Prostate gland (tissue), 2 donors: ENCODE measurements around the gene GBGT1. TPM values are rescaled to one million over a fixed set of nuclear protein-coding genes. Genes with fewer than 3 reads are reported as not detected.
"Not testable (repeated sequence)": the region's sequence is repeated elsewhere in the genome, so short reads cannot be mapped to it uniquely, and the experiment has no call there.

Source experiments
- DNase-seq: peaks from one replicate; pipeline ENCODE4 v3.0.0-alpha.2; 2019; ENCODE audit warnings: low spot score
- H3K27ac ChIP-seq, 2 donors: fragments of 200-600 bp; sonication (generic); 2 replicates each; pipeline ENCODE4 v1.5.1; 2017 to 2019
- H3K27me3 ChIP-seq: fragments of 200-600 bp; sonication (generic); replicated peaks from 2 replicates; pipeline ENCODE4 v1.5.1; 2019; ENCODE audit not compliant: insufficient read depth
- H3K36me3 ChIP-seq, 2 donors: fragments of 200-600 bp; sonication (generic); 1 replicate in 1 of 2; 2 replicates in 1 of 2; pipeline versions ENCODE4 v1.5.1 to v1.8.1; 2017 to 2019
- H3K4me1 ChIP-seq: fragments of 200-600 bp; sonication (generic); replicated peaks from 2 replicates; pipeline ENCODE4 v1.5.1; 2019
- H3K4me3 ChIP-seq, 2 donors: fragments of 200-600 bp; sonication (generic); 2 replicates each; pipeline ENCODE4 v1.5.1; 2017 to 2019
- H3K9me3 ChIP-seq: fragments of 200-600 bp; sonication (generic); 2 replicates; pipeline ENCODE4 v1.5.1; 2017
- CTCF ChIP-seq, 4 experiments: fragments of 200-600 bp in 2 of 4; fragments of 450-650 bp in 2 of 4; sonication (generic) in 2 of 4; IDR thresholded peaks; 1 replicate in 3 of 4; 2 replicates in 1 of 4; pipeline ENCODE4 v1.5.1; 2016 to 2019; ENCODE audit warnings: antibody characterized with exemption in 4 of 4, mild to moderate bottlenecking in 2 of 4, moderate library complexity in 2 of 4
- POLR2A ChIP-seq: fragments of 450-650 bp; IDR thresholded peaks from one replicate; pipeline ENCODE4 v1.6.1; 2016; ENCODE audit warnings: antibody characterized with exemption, mild to moderate bottlenecking
- POLR2AphosphoS5 ChIP-seq: sonication (generic); formaldehyde crosslinking; IDR thresholded peaks from one replicate; pipeline ENCODE4 v1.6.1; 2017; ENCODE audit warnings: antibody characterized with exemption
- WGBS: methylation state at CpG from one replicate; pipeline ENCODE4 v1.1.5; 2018; 5-methylcytosine and 5-hydroxymethylcytosine counted together
- intact Hi-C: fragments of 100-400 bp; cut with DNase I; formaldehyde crosslinking; loops from one replicate; pipeline ENCODE4 v1.14.2; 2022
- total RNA-seq, 2 donors: library from RNA; depleted of rRNA; stranded (reverse); fragments of >200 nt; gene quantifications; one replicate each; pipeline ENCODE4 v1.1.0, GENCODE V29; 2016

Gene GBGT1
- total RNA-seq, 2 donors from 2014 or later, result 10.7 to 14.0 TPM

- Histone ChIP-seq H3K27me3 (no peaks in the 10 kb centered on the region), H3K36me3 (no peaks in the 10 kb centered on the region), H3K27ac (no peak overlapping the region), H3K4me1 (no peaks in the 10 kb centered on the region), H3K9me3 (no peaks in the 10 kb centered on the region), H3K4me3 (no peak overlapping the region)
- intact Hi-C loops, result no loop called here
- DNase-seq, result no peak
- TF ChIP-seq POLR2AphosphoS5, result no peak
- TF ChIP-seq CTCF (IDR thresholded peaks at IDR 0.05), result no peak
- no peak for TF ChIP-seq POLR2A
- 82% methylated on average over 27 of the region's 29 CpGs for WGBS
Measured at GRCh38 chr9:133171161-133171961, 7.6 kb upstream of the GBGT1 start.

- DNase-seq, result no peak
Measured at GRCh38 chr9:133170716-133171115, 7.0 kb upstream of the GBGT1 start.

GRCh38 chr9:133169687-133170086 lies 6.0 kb upstream of the GBGT1 start:
- H3K9me3 ChIP-seq, DNase-seq, H3K4me3 ChIP-seq, intact Hi-C loops, H3K4me1 ChIP-seq, H3K36me3 ChIP-seq, H3K27ac ChIP-seq, H3K27me3 ChIP-seq: not testable (repeated sequence)
- 90% methylated on average over 12 of the region's 12 CpGs for WGBS

More at GRCh38 chr9:133170716-133171115, 7.0 kb upstream of the GBGT1 start:
- intact Hi-C loops, result no loop called here
- no peak overlapping the region for H3K27ac ChIP-seq
- 94% methylated on average over 11 of the region's 11 CpGs for WGBS
- no peaks in the 10 kb centered on the region for H3K27me3 ChIP-seq
- no peaks in the 10 kb centered on the region for H3K4me1 ChIP-seq
- H3K36me3 ChIP-seq, result no peaks in the 10 kb centered on the region
- no peak for TF ChIP-seq POLR2AphosphoS5
- TF ChIP-seq POLR2A, result no peak
- no peak overlapping the region for H3K4me3 ChIP-seq
- H3K9me3 ChIP-seq, result no peaks in the 10 kb centered on the region

GRCh38 chr9:133169102-133169501 lies 5.4 kb upstream of the GBGT1 start:
- WGBS, result 88% methylated on average over 13 of the region's 13 CpGs
- intact Hi-C loops, result no loop called here

GRCh38 chr9:133168432-133168831 lies 4.7 kb upstream of the GBGT1 start:
- Histone ChIP-seq H3K36me3 (no peaks in the 10 kb centered on the region), H3K27me3 (no peaks in the 10 kb centered on the region), H3K4me3 (no peak overlapping the region), H3K9me3 (no peaks in the 10 kb centered on the region), H3K4me1 (peaks cover 5% of the 10 kb centered on the region), H3K27ac (no peak overlapping the region)
- intact Hi-C loops, result no loop called here
- TF ChIP-seq CTCF (IDR thresholded peaks at IDR 0.05) (no peak), POLR2A (no peak), POLR2AphosphoS5 (no peak)
- DNase-seq, result no peak
- 48% methylated on average over 6 of the region's 6 CpGs for WGBS

More at GRCh38 chr9:133169102-133169501, 5.4 kb upstream of the GBGT1 start:
- Histone ChIP-seq H3K4me3 (no peak overlapping the region), H3K9me3 (no peaks in the 10 kb centered on the region), H3K36me3 (no peaks in the 10 kb centered on the region), H3K27me3 (no peaks in the 10 kb centered on the region), H3K4me1 (peaks cover 3% of the 10 kb centered on the region), H3K27ac (no peak overlapping the region)
- TF ChIP-seq POLR2AphosphoS5 (no peak), POLR2A (no peak), CTCF (IDR thresholded peaks at IDR 0.05) (no peak)
- no peak for DNase-seq

GRCh38 chr9:133167769-133168168 lies 4.1 kb upstream of the GBGT1 start:
- intact Hi-C loops, result no loop called here
- Histone ChIP-seq H3K27ac (no peak overlapping the region), H3K9me3 (no peaks in the 10 kb centered on the region), H3K36me3 (no peaks in the 10 kb centered on the region), H3K27me3 (no peaks in the 10 kb centered on the region), H3K4me1 (peaks cover 8% of the 10 kb centered on the region), H3K4me3 (no peak overlapping the region)
- WGBS, result 94% methylated on average over 3 of the region's 3 CpGs
- no peak for DNase-seq
- no peak for TF ChIP-seq POLR2A
- no peak for TF ChIP-seq POLR2AphosphoS5
- no peak for TF ChIP-seq CTCF (IDR thresholded peaks at IDR 0.05)
